GM12891 (cell line): ENCODE results near the gene KRTAP7-1.

Source experiments
- POLR2A ChIP-seq: IDR thresholded peaks from 2 replicates; pipeline ENCODE4 v1.6.1; 2011; ENCODE audit warnings: low read depth, low read length, control low read depth
- POLR2AphosphoS5 ChIP-seq: IDR thresholded peaks from 2 replicates; pipeline ENCODE4 v1.6.1; 2011; ENCODE audit warnings: low read depth, low read length, control low read depth
- POU2F2 ChIP-seq: IDR thresholded peaks from 2 replicates; pipeline ENCODE4 v1.6.1; 2011; ENCODE audit warnings: low read depth, mild to moderate bottlenecking, control low read depth, low read length, moderate library complexity
- SPI1 ChIP-seq: IDR thresholded peaks from 2 replicates; pipeline ENCODE4 v1.6.1; 2011; ENCODE audit warnings: low read depth, low read length, control low read depth
- TAF1 ChIP-seq: IDR thresholded peaks from 2 replicates; pipeline ENCODE4 v1.6.1; 2011; ENCODE audit warnings: low read depth, low read length, control low read depth

DNA sequence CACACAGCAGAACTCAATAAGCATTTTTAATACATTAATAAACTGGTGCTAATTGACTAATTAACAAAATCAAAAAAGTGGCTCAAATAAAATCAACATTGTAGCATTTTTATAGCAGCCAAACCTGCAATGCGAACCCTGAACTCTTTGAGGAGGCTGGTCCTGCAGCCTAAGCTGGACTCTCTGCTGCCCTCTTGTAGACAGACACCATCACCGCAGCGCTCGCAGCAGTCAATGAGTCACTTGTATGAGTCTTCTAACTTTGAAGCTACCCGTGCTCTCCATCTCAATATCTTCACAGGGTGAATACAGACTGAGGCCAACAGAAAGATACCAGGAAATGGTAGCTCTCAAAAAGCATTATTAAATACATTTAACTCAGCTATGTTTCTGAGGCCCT is 9.7 kb upstream of the KRTAP7-1 start:
- TF ChIP-seq POLR2A = no peak
- TF ChIP-seq POLR2AphosphoS5 = no peak
- no peak for TF ChIP-seq TAF1
- no peak for TF ChIP-seq SPI1
- TF ChIP-seq POU2F2 = no peak
